ENCODE measurements around the gene TMEM150B.

- TF ChIP-seq, protein P1, sequence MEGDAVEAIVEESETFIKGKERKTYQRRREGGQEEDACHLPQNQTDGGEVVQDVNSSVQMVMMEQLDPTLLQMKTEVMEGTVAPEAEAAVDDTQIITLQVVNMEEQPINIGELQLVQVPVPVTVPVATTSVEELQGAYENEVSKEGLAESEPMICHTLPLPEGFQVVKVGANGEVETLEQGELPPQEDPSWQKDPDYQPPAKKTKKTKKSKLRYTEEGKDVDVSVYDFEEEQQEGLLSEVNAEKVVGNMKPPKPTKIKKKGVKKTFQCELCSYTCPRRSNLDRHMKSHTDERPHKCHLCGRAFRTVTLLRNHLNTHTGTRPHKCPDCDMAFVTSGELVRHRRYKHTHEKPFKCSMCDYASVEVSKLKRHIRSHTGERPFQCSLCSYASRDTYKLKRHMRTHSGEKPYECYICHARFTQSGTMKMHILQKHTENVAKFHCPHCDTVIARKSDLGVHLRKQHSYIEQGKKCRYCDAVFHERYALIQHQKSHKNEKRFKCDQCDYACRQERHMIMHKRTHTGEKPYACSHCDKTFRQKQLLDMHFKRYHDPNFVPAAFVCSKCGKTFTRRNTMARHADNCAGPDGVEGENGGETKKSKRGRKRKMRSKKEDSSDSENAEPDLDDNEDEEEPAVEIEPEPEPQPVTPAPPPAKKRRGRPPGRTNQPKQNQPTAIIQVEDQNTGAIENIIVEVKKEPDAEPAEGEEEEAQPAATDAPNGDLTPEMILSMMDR (conservative IDR thresholded peaks at IDR 0.05; ENCODE audit: low read depth, low read length) = no peak
- no peak for TF ChIP-seq EZH2 (IDR thresholded peaks at IDR 0.05; ENCODE audit: borderline replicate concordance, low read depth, low read length, poor library complexity, severe bottlenecking)
Observed at GRCh38 chr19:55285229-55285890, 39.8 kb downstream of the TMEM150B start.

Data from A673 (cell line).